Esophagus squamous epithelium (tissue), 4 donors: ENCODE measurements around the gene FETUB.

Experiments used
- POLR2A ChIP-seq, 4 donors: fragments of 450-650 bp; IDR thresholded peaks; one replicate each; pipeline ENCODE4 v1.6.1; 2017; ENCODE audit warnings: antibody characterized with exemption in 4 of 4, mild to moderate bottlenecking in 4 of 4, moderate library complexity in 3 of 4
- TF ChIP-seq, protein P1 (sequence below), 6 experiments: fragments of 450-650 bp in 4 of 6; fragments of 200-600 bp in 2 of 6; sonication (generic) in 2 of 6; IDR thresholded peaks; one replicate each; pipeline ENCODE4 v1.5.1; 2016 to 2019; ENCODE audit warnings: antibody characterized with exemption in 6 of 6, mild to moderate bottlenecking in 4 of 6, moderate library complexity in 4 of 6

DNA sequence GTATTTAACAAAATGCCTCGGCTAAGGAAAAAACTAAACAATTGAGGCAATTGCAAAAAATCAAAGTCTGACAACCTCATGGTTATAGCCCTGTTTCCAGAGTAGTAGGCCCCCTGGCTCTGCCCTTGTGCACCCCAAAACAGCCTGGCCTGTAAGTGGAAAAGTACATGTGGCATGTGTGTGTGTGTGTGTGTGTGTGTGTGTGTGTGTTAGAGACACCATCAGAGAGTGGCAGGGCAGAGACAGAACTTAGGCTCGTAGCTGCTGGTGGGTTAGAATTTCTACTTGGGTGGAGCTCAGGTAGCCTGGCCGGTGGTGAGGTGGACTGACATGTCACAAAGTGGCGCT, 41.4 kb upstream of the FETUB start:
- TF ChIP-seq, protein P1, sequence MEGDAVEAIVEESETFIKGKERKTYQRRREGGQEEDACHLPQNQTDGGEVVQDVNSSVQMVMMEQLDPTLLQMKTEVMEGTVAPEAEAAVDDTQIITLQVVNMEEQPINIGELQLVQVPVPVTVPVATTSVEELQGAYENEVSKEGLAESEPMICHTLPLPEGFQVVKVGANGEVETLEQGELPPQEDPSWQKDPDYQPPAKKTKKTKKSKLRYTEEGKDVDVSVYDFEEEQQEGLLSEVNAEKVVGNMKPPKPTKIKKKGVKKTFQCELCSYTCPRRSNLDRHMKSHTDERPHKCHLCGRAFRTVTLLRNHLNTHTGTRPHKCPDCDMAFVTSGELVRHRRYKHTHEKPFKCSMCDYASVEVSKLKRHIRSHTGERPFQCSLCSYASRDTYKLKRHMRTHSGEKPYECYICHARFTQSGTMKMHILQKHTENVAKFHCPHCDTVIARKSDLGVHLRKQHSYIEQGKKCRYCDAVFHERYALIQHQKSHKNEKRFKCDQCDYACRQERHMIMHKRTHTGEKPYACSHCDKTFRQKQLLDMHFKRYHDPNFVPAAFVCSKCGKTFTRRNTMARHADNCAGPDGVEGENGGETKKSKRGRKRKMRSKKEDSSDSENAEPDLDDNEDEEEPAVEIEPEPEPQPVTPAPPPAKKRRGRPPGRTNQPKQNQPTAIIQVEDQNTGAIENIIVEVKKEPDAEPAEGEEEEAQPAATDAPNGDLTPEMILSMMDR (IDR thresholded peaks at IDR 0.05), result no peak
- no peak for TF ChIP-seq POLR2A (IDR thresholded peaks at IDR 0.05)
